ENCODE measurements around the gene BMPR1B.
"Not testable (repeated sequence)": the region's sequence is repeated elsewhere in the genome, so short reads cannot be mapped to it uniquely, and the experiment has no call there.

The BMPR1B gene

DNA sequence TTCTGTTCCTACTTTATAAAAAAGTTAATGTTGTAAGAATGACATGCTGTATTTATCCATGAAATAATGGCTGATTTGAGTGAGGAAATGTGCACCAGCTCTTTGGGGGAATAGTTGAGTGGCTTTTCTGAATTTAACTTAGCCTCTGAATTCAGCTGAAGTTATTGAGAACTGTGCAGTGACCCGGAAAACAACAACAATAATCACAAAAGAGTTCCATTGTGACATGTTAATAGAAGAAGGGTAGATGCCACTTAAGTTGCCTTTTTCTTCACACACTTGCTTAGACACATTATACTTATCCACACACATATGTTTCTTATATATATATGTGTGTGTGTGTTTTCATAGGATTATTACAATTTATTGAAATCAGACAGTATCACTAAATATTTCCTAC is 301.2 kb downstream of the BMPR1B start:
- Histone ChIP-seq H3K4me3 (ENCODE audit: low read length) (no peak overlapping the region), H3K36me3 (ENCODE audit: insufficient read depth, low read length) (peaks cover 8% of the 10 kb centered on the region), H2AFZ (ENCODE audit: low read depth, low read length) (no peak overlapping the region), H3K9me3 (ENCODE audit: low read length) (no peaks in the 10 kb centered on the region), H3K27me3 (ENCODE audit: insufficient read depth, low read length) (no peaks in the 10 kb centered on the region), H3K4me1 (ENCODE audit: insufficient read depth, low read length) (peaks cover 61% of the 10 kb centered on the region)

DNA sequence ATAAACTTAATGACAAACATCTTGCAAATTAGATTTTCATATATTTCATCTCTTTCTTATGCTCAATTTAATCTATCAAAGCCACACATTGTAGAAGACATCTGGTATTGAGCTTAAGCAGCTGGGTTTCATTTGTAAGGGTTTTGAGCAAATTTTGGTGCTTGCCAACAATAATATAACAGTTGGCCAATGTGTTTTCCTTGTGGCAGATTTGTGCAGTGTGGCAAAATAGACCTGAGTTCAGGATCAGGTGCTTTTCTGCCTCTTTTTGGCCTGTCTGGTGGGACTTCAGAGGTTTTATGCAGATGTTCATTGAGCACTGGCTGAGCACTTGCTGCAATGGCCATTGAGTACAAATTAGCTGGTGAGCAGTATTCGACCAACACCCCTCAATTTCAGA is 301.9 kb downstream of the BMPR1B start:
- no peak overlapping the region for H3K4me3 ChIP-seq (ENCODE audit: low read length)
- H2AFZ ChIP-seq (ENCODE audit: low read depth, low read length), result no peak overlapping the region
- H3K27me3 ChIP-seq (ENCODE audit: insufficient read depth, low read length), result no peaks in the 10 kb centered on the region
- peaks cover 54% of the 10 kb centered on the region for H3K4me1 ChIP-seq (ENCODE audit: insufficient read depth, low read length)
- H3K9me3 ChIP-seq (ENCODE audit: low read length), result peaks cover 4% of the 10 kb centered on the region
- H3K36me3 ChIP-seq (ENCODE audit: insufficient read depth, low read length), result peaks cover 15% of the 10 kb centered on the region

DNA sequence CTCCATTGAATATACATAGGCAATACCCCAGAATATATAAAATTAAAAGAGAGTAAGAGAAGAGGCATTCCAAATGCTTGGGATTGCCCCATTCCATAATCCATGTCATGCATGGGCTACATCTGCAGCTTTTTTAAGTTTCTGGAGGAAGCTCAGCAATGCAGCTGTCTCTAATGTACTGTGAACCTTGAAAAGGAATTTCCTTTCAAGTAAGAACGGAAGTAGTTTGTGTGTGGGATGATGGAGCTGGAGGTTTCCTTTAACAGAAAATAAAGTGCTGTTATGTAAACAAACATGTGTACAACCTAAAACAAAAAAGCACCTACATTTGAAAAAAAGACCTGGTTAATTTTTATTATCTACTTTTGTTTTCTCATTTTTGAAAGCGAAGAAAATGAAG is 303.5 kb downstream of the BMPR1B start:
- H3K4me3 ChIP-seq (ENCODE audit: low read length), result no peak overlapping the region
- peaks cover 40% of the 10 kb centered on the region for H3K4me1 ChIP-seq (ENCODE audit: insufficient read depth, low read length)
- peaks cover 15% of the 10 kb centered on the region for H3K36me3 ChIP-seq (ENCODE audit: insufficient read depth, low read length)
- H3K9me3 ChIP-seq (ENCODE audit: low read length), result peaks cover 4% of the 10 kb centered on the region
- no peak overlapping the region for H2AFZ ChIP-seq (ENCODE audit: low read depth, low read length)
- no peaks in the 10 kb centered on the region for H3K27me3 ChIP-seq (ENCODE audit: insufficient read depth, low read length)

DNA sequence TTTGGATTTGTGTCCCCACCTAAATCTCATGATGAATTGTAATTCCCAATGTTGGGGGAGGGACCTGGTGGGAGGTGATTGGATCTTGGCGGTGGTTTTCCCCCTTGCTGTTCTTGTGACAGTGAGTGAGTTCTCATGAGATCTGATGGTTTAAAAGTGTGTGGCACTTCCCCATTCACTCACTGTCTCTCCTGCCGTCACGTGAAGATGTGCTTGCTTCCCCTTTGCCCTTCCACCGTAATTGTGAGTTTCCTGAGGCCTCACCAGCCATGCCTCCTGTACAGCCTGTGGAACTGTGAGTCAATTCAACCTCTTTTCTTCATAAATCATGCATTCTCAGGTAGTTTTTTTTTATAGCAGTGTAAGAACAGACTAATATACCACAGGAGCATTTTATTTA is 304.0 kb downstream of the BMPR1B start:
- not testable (repeated sequence) for H3K9me3 ChIP-seq (ENCODE audit: low read length); H3K4me3 ChIP-seq (ENCODE audit: low read length); H3K27me3 ChIP-seq (ENCODE audit: insufficient read depth, low read length); H2AFZ ChIP-seq (ENCODE audit: low read depth, low read length)
- peaks cover 15% of the 10 kb centered on the region for H3K36me3 ChIP-seq (ENCODE audit: insufficient read depth, low read length)
- peaks cover 36% of the 10 kb centered on the region for H3K4me1 ChIP-seq (ENCODE audit: insufficient read depth, low read length)

DNA sequence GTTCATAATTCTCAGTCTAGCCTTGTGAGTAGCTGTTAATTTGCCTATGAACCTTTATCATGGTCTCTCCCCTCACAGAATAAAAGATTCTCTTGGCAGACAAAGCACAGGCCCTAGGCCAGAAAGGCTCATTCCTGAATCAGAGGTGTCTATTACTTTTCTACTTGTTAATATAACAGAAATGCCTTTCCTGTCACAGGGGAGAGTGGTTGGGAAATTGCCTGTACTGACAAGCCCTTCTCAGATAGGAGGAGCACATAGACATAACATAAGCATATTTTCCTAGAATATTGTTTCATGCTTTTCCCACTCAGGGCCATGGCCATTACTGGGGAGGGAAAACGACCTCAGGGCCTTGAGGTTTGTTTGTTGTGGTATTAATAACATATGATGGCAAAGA is 308.3 kb downstream of the BMPR1B start:
- no peak overlapping the region for H3K4me3 ChIP-seq (ENCODE audit: low read length)
- H3K9me3 ChIP-seq (ENCODE audit: low read length), result peaks cover 12% of the 10 kb centered on the region
- no peak overlapping the region for H2AFZ ChIP-seq (ENCODE audit: low read depth, low read length)
- H3K4me1 ChIP-seq (ENCODE audit: insufficient read depth, low read length), result peaks cover 9% of the 10 kb centered on the region
- no peaks in the 10 kb centered on the region for H3K27me3 ChIP-seq (ENCODE audit: insufficient read depth, low read length)
- peaks cover 34% of the 10 kb centered on the region for H3K36me3 ChIP-seq (ENCODE audit: insufficient read depth, low read length)

DNA sequence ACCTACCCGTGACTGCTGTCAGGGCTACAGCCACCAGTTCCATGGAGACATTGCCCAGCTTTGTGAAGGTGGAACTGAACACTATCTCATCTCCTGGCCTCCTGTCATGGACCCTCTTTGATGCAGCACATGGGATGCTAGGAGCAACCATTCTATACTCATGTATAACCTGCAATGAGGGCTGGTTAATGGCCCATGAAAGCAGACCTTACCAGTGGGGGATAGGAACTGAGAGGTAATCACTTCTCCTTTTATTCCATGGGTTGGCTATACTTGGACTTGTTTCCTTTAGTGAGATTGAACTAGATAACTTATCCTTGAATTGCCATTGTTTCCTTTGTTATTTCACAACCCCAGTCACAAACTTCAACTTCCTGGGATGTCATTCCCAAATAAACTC is 310.6 kb downstream of the BMPR1B start:
- no peak overlapping the region for H3K4me3 ChIP-seq (ENCODE audit: low read length)
- no peak overlapping the region for H2AFZ ChIP-seq (ENCODE audit: low read depth, low read length)
- no peaks in the 10 kb centered on the region for H3K27me3 ChIP-seq (ENCODE audit: insufficient read depth, low read length)
- H3K9me3 ChIP-seq (ENCODE audit: low read length), result peaks cover 12% of the 10 kb centered on the region
- H3K4me1 ChIP-seq (ENCODE audit: insufficient read depth, low read length), result peaks cover 7% of the 10 kb centered on the region
- H3K36me3 ChIP-seq (ENCODE audit: insufficient read depth, low read length), result peaks cover 26% of the 10 kb centered on the region

DNA sequence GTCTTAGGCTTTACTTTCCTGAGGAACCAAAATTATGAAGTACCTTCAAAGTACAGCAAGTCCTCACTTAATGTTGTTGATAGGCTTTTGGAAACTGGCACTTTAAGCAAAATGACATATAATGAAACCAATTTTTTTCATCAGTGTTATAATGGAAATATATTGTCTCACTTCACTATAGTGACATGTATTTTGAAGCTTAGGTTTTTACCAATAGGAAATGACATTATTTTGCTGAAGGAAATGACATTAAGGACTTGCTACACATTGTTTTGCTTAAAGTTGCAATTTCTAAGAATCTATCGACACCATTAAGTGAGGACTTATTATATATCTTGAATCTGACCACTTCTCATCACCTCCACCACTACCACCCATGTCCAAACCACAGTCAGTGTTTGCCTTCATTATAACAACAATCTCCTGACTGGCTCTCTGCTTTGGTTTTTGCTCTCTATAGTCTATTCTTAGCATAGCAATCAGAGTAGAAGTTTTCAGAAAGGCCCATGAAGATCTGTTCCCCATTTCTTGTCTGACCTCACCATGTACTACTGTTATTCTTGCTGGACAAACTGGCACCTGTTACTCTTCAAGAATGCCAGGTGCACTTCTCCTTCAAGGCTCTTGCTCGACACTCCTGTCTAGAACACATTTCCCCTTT is 311.2 kb downstream of the BMPR1B start:
- Histone ChIP-seq H3K4me3 (ENCODE audit: low read length) (no peak overlapping the region), H3K9me3 (ENCODE audit: low read length) (peaks cover 12% of the 10 kb centered on the region), H3K36me3 (ENCODE audit: insufficient read depth, low read length) (peaks cover 26% of the 10 kb centered on the region), H3K27me3 (ENCODE audit: insufficient read depth, low read length) (no peaks in the 10 kb centered on the region), H3K4me1 (ENCODE audit: insufficient read depth, low read length) (peaks cover 12% of the 10 kb centered on the region), H2AFZ (ENCODE audit: low read depth, low read length) (no peak overlapping the region)

DNA sequence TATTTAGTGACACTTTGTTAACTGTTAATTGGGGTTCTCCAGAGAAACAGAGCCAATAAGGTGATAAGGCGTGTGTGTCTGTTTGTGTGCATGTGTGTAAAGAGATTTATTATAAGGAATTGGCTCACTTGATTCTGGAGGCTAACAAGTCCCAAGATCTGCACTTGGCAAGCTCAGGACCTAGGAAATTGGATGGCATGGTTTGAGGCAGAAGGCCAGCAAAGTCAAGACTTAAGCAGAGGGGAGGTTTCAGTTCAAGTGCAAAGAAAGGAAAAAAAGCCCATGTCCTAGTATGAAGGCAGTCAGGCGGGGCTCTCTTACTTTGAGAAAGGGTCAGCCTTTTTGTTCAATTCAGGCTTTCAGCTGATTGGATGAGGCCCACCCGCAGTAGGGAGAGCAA is 314.1 kb downstream of the BMPR1B start:
- Histone ChIP-seq H3K27me3 (ENCODE audit: insufficient read depth, low read length) (no peaks in the 10 kb centered on the region), H3K36me3 (ENCODE audit: insufficient read depth, low read length) (peaks cover 23% of the 10 kb centered on the region), H2AFZ (ENCODE audit: low read depth, low read length) (no peak overlapping the region), H3K9me3 (ENCODE audit: low read length) (peaks cover 7% of the 10 kb centered on the region), H3K4me3 (ENCODE audit: low read length) (no peak overlapping the region), H3K4me1 (ENCODE audit: insufficient read depth, low read length) (peaks cover 18% of the 10 kb centered on the region)

DNA sequence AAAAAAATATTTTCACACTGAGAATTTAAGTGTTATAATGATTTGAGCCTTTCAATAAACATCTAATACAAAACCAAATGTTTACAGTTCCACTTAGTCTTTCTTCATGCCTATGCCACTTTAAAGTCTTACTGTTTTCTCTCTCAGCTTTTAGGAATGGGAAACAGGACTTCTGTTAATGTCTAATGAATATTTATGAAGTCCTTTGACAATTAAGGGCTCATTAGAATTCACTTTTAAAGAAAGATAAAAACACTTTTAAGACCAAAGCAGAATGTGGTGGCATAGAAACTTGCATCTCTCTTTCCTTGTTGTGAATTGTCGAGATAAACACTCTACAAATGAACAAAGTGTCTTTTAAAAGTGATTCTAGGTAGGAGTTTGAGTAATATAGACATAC is 315.9 kb downstream of the BMPR1B start:
- Histone ChIP-seq H3K4me3 (ENCODE audit: low read length) (no peak overlapping the region), H3K9me3 (ENCODE audit: low read length) (no peaks in the 10 kb centered on the region), H3K27me3 (ENCODE audit: insufficient read depth, low read length) (no peaks in the 10 kb centered on the region), H3K36me3 (ENCODE audit: insufficient read depth, low read length) (peaks cover 8% of the 10 kb centered on the region), H2AFZ (ENCODE audit: low read depth, low read length) (no peak overlapping the region), H3K4me1 (ENCODE audit: insufficient read depth, low read length) (peaks cover 18% of the 10 kb centered on the region)

DNA sequence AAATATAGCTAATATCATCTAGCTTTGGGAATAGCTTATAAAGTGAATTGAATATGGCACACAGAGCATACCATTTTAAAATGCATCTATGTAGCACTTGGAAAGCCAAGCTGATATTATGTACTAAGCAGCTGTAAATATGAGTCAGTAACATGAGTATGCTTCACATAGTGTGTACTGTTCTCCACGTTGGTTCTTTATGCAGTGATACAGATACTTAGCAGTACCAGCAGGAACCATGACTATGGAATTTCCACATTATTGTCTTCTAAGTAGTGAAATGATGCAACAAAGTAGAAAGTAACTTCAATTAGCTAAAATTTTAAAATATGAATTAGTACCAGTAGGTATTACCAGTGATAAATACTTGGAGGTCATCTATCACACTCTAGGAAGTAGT is 320.1 kb downstream of the BMPR1B start:
- Histone ChIP-seq H3K36me3 (ENCODE audit: insufficient read depth, low read length) (peaks cover 31% of the 10 kb centered on the region), H3K4me1 (ENCODE audit: insufficient read depth, low read length) (peaks cover 16% of the 10 kb centered on the region), H3K4me3 (ENCODE audit: low read length) (no peak overlapping the region), H3K27me3 (ENCODE audit: insufficient read depth, low read length) (no peaks in the 10 kb centered on the region), H2AFZ (ENCODE audit: low read depth, low read length) (no peak overlapping the region), H3K9me3 (ENCODE audit: low read length) (no peaks in the 10 kb centered on the region)

DNA sequence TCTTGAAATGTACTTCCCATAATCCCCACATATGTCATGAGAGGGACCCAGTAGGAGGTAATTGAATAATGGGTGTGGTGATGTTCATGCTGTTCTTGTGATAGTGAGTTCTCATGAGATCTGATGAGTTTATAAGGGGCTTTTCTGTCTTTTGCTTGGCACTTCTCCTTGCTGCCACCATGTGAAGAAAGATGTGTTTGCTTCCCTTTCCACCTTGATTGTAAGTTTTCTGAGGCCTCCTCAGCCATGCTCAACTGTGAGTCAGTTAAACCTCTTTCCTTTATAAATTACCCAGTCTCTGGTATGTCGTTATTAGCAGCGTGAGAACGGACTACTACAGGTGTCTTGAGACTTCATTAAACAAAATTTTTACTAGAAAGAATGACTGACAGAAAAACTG is 323.2 kb downstream of the BMPR1B start:
- Histone ChIP-seq H3K36me3 (ENCODE audit: insufficient read depth, low read length) (peaks cover 33% of the 10 kb centered on the region), H3K27me3 (ENCODE audit: insufficient read depth, low read length) (no peaks in the 10 kb centered on the region), H3K4me3 (ENCODE audit: low read length) (no peak overlapping the region), H3K9me3 (ENCODE audit: low read length) (no peaks in the 10 kb centered on the region), H3K4me1 (ENCODE audit: insufficient read depth, low read length) (peaks cover 4% of the 10 kb centered on the region), H2AFZ (ENCODE audit: low read depth, low read length) (no peak overlapping the region)

DNA sequence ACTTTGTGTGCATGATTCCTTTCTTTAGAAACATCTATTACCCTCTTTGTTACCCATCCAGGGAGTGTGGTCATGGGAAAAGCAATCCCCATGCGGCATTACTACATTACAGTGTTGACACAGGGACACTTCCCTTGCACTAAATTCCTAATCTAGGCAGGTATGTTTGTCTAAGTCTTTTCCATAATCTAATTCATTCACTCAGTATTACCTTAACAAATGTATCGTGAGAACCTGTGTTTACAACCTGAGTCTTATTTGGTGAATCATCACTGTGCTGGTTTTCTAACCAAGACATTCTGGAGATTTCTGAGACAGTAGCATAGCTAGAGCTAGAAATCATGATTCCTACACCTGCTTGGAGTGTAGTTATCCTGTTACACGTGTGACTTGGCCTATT is 326.8 kb downstream of the BMPR1B start:
- no peaks in the 10 kb centered on the region for H3K27me3 ChIP-seq (ENCODE audit: insufficient read depth, low read length)
- H3K4me1 ChIP-seq (ENCODE audit: insufficient read depth, low read length), result peaks cover 7% of the 10 kb centered on the region
- H3K36me3 ChIP-seq (ENCODE audit: insufficient read depth, low read length), result peaks cover 20% of the 10 kb centered on the region
- no peak overlapping the region for H2AFZ ChIP-seq (ENCODE audit: low read depth, low read length)
- H3K4me3 ChIP-seq (ENCODE audit: low read length), result no peak overlapping the region
- no peaks in the 10 kb centered on the region for H3K9me3 ChIP-seq (ENCODE audit: low read length)

DNA sequence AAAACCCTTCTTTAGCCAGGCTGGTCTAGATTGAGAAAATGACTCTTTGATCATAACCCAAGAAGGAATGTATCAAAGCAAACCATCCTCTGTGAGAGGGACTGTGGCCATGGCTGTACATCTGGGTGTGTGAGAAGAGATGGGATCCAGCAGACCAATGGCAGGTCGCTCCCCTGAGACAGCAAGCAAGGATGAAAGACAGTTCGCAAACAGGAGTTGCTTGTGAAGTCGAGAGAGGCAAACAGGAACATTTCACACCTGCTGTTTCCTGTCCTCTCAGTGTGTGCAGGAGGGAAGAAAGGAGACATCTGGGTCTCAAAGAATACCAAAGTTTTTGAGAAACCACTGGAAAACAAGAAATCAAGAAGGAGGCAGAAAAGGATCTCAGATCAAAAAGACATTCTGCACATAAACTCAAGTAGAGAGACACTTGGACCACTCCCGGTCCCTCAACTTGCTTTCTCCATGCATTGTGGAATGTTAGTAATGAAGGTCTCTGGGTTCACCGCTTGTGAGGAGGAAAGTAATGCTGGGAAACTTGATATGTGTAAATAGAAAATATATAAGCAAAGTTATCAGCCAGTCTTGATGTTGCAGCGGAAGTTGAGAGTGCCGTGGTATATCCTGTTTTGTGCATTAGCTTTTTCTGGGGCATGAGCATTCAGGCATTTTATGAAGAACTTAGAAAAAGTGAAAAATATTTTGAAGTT is 327.5 kb downstream of the BMPR1B start:
- H3K4me3 ChIP-seq (ENCODE audit: low read length), result no peak overlapping the region
- peaks cover 7% of the 10 kb centered on the region for H3K4me1 ChIP-seq (ENCODE audit: insufficient read depth, low read length)
- no peaks in the 10 kb centered on the region for H3K9me3 ChIP-seq (ENCODE audit: low read length)
- H2AFZ ChIP-seq (ENCODE audit: low read depth, low read length), result no peak overlapping the region
- H3K27me3 ChIP-seq (ENCODE audit: insufficient read depth, low read length), result no peaks in the 10 kb centered on the region
- H3K36me3 ChIP-seq (ENCODE audit: insufficient read depth, low read length), result peaks cover 14% of the 10 kb centered on the region

DNA sequence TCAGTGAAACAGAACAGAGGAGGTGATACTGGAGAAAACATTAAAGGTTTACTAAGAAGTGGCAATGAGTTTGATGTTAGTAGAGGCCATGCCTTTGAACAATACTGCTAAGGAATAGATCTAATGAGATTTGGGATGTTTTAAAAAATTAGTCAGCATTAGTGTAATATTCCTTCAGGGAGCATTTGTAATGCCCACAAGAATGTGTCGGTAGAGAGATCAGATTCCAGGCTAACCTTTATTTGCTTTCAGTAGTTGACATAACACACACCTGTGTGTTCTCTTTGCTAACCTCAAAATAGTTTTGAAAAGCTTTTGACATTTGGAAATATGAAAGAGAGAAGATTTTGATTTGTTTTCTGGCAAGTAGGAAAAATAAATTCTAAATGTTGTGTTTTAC is 328.8 kb downstream of the BMPR1B start:
- Histone ChIP-seq H3K36me3 (ENCODE audit: insufficient read depth, low read length) (peaks cover 6% of the 10 kb centered on the region), H3K4me1 (ENCODE audit: insufficient read depth, low read length) (peaks cover 15% of the 10 kb centered on the region), H3K4me3 (ENCODE audit: low read length) (no peak overlapping the region), H3K9me3 (ENCODE audit: low read length) (no peaks in the 10 kb centered on the region), H2AFZ (ENCODE audit: low read depth, low read length) (no peak overlapping the region), H3K27me3 (ENCODE audit: insufficient read depth, low read length) (no peaks in the 10 kb centered on the region)

Data from neuron (in vitro differentiated cells).